ENCODE measurements around the gene GRAMD4.

GRAMD4 gene

DNA sequence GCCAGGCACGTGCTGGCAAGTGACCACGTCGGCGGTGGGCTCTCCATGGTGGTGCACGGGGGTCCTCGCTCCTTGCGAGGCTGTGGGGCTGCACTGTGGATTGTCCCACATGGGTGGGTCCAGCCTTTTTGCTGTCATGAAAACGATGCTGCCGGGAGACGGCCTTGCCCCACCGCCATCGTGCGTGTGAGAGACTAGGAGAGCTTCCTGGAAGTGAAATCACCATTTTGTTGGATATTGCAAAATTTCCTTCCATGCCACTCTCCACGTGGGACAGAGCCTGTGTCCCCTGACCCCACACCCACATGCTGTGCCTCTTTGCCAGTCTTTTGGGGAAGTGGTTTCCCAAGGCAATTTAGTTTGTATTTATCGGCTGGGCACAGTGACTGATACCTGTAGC lies 18.2 kb upstream of the GRAMD4 start:
- Histone ChIP-seq H3K9me2 (ENCODE audit: low read depth, low read length) (no peaks in the 10 kb centered on the region), H3K4me1 (ENCODE audit: insufficient read depth, low read length, severe bottlenecking) (no peaks in the 10 kb centered on the region), H3K9me3 (ENCODE audit: low read length) (no peaks in the 10 kb centered on the region), H3K27me3 (ENCODE audit: insufficient read depth, low read length) (no peaks in the 10 kb centered on the region; the same call in 1 of the 2 replicates), H3K36me3 (ENCODE audit: insufficient read depth, low read length) (no peaks in the 10 kb centered on the region), H3K27ac (ENCODE audit: low read depth, low read length, poor library complexity, severe bottlenecking) (no peak overlapping the region), H3F3A (ENCODE audit: insufficient read depth, low read length) (no peaks in the 10 kb centered on the region), H3K9ac (ENCODE audit: low read length) (no peak overlapping the region), H3K79me2 (ENCODE audit: insufficient read depth, low read length) (no peaks in the 10 kb centered on the region), H2AFZ (ENCODE audit: low read length) (no peak overlapping the region), H3K4me2 (ENCODE audit: low read length) (no peak overlapping the region), H4K20me1 (ENCODE audit: insufficient read depth, low read length) (no peaks in the 10 kb centered on the region), H3K4me3 (ENCODE audit: low read depth, low read length, poor library complexity, severe bottlenecking) (no peak overlapping the region)
- TF ChIP-seq EZH2 (IDR thresholded peaks at IDR 0.05; ENCODE audit: borderline replicate concordance, low read length): no peak
- no peak for TF ChIP-seq CTCF (IDR thresholded peaks at IDR 0.05; ENCODE audit: low read length)

DNA sequence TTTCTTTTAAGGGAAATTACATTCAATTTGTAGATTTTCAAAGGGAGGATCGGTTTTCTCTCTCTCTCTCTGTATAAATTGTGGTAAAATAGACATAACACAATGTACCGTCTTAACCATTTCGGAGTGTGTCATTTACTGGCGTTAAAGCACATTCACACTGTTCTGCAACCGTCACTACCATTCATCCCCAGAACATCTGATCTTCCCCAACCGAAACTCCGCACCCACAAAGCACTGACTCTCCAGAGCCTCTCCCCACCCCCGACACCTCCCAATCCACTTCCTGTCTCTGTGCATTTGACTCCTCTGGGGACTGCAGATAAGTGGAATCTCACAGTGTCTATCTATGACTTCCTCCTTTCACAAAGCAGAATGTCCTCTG lies 15.9 kb upstream of the GRAMD4 start:
- Histone ChIP-seq H3K9ac (ENCODE audit: low read length) (no peak overlapping the region), H3K9me3 (ENCODE audit: low read length) (no peaks in the 10 kb centered on the region), H3K4me2 (ENCODE audit: low read length) (no peak overlapping the region), H3K27me3 (ENCODE audit: insufficient read depth, low read length) (no peaks in the 10 kb centered on the region; the same call in 1 of the 2 replicates), H3K9me2 (ENCODE audit: low read depth, low read length) (no peaks in the 10 kb centered on the region), H3K4me3 (ENCODE audit: low read depth, low read length, poor library complexity, severe bottlenecking) (no peak overlapping the region), H3K36me3 (ENCODE audit: insufficient read depth, low read length) (no peaks in the 10 kb centered on the region), H3K27ac (ENCODE audit: low read depth, low read length, poor library complexity, severe bottlenecking) (no peak overlapping the region), H2AFZ (ENCODE audit: low read length) (no peak overlapping the region), H3K4me1 (ENCODE audit: insufficient read depth, low read length, severe bottlenecking) (no peaks in the 10 kb centered on the region), H3K79me2 (ENCODE audit: insufficient read depth, low read length) (no peaks in the 10 kb centered on the region), H4K20me1 (ENCODE audit: insufficient read depth, low read length) (no peaks in the 10 kb centered on the region), H3F3A (ENCODE audit: insufficient read depth, low read length) (no peaks in the 10 kb centered on the region)
- TF ChIP-seq EZH2 (IDR thresholded peaks at IDR 0.05; ENCODE audit: borderline replicate concordance, low read length) (no peak), CTCF (IDR thresholded peaks at IDR 0.05; ENCODE audit: low read length) (no peak)

DNA sequence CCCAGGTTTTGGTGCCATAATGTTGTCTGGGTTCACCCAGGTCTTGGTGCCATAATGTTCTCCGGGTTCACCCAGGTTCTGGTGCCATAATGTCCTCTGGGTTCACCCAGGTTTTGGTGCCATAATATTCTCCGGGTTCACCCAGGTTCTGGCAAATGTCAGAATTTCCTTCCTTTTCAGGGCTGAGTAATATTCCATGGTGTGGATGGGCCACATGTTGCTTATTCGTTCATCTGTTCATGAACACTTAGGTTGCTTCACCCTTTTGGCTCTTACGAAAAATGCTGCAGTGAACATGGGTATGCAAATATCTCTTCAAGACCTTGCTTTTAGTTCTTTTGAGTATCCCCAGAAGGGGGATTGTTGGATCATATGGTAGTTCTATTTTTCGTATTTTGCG lies 15.1 kb upstream of the GRAMD4 start:
- Histone ChIP-seq H4K20me1 (ENCODE audit: insufficient read depth, low read length) (no peaks in the 10 kb centered on the region), H3K27ac (ENCODE audit: low read depth, low read length, poor library complexity, severe bottlenecking) (no peak overlapping the region)

More for the DNA sequence above, 15.1 kb upstream of the GRAMD4 start:
- Histone ChIP-seq H3K9ac (ENCODE audit: low read length) (no peak overlapping the region), H3K9me2 (ENCODE audit: low read depth, low read length) (no peaks in the 10 kb centered on the region), H2AFZ (ENCODE audit: low read length) (no peak overlapping the region), H3F3A (ENCODE audit: insufficient read depth, low read length) (no peaks in the 10 kb centered on the region), H3K4me1 (ENCODE audit: insufficient read depth, low read length, severe bottlenecking) (no peaks in the 10 kb centered on the region), H3K79me2 (ENCODE audit: insufficient read depth, low read length) (no peaks in the 10 kb centered on the region), H3K4me3 (ENCODE audit: low read depth, low read length, poor library complexity, severe bottlenecking) (no peak overlapping the region), H3K4me2 (ENCODE audit: low read length) (no peak overlapping the region), H3K9me3 (ENCODE audit: low read length) (no peaks in the 10 kb centered on the region), H3K27me3 (ENCODE audit: insufficient read depth, low read length) (no peaks in the 10 kb centered on the region; the same call in 1 of the 2 replicates), H3K36me3 (ENCODE audit: insufficient read depth, low read length) (no peaks in the 10 kb centered on the region)
- no peak for TF ChIP-seq CTCF (IDR thresholded peaks at IDR 0.05; ENCODE audit: low read length)
- TF ChIP-seq EZH2 (IDR thresholded peaks at IDR 0.05; ENCODE audit: borderline replicate concordance, low read length): no peak

Measured in OCI-LY1 (cell line).